Stimulated activated CD4-positive, alpha-beta T cell treated with anti-CD3 and anti-CD28 coated beads, Interleukin-2, amount 100 ng/mL, for 4 hours (primary cell): ENCODE results near the gene LRRFIP1.

Experiments used
- DNase-seq: peaks from one replicate; pipeline ENCODE4 v3.0.0-alpha.2; 2020; ENCODE audit warnings: low read depth

LRRFIP1 gene

DNA sequence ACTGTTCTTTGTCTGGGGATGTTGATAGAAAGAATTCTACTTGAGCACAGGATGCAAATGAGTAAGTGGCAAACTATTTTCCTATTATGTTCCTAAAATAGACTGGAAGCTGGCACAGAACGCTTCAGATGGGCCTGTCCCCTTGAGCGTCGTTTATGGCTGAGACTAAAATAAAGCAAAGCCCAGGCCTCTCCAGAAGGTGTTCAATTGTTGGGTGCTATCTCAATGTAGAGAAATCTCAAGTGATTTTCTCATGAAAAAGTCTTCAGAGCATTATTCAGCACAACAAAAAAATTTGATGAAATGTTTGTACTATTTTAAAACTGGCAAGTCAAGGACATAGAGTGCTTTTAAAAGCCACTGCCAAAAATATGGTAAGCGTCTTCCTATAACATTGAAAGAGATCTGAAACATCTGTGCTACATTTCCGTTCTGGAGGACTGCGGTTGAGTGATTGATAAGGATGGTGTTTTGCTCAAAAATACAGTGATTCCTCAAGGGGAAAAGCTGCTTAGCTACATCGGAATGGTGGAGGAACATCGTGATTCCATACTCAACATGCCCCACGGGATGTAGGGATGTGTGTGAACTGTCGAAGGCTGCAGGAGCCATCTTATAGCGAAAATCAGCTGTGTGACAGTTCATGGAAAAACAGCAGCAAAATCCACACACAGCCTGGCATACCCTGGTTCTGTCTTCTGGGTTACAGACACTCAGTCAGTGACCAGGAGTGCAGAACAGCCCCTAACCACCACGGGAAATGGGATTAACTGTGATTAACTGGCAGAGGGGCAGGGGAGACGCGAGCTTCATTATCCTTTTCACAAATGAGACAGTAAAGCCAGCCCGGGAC is 10.4 kb upstream of the LRRFIP1 start:
- DNase-seq, result no peak

DNA sequence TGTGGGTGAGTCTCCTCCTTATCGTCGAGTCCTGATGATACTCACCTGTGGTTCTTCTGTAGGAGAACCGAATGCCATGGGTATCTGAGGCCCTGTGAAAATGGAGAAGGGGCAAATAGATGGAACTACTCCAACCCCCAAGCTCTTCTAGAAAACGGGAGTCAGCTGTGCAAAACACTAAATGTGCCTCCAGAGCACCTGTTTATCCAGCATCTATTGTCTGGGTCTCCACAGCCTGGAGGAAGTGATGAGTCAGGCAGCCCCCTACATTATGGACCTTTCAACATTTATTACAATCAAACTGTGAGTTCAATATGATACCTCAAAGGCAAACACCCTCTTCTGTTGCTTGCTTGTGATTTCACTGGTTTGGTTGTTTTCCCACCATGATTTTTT is 9.8 kb upstream of the LRRFIP1 start:
- no peak for DNase-seq

DNA sequence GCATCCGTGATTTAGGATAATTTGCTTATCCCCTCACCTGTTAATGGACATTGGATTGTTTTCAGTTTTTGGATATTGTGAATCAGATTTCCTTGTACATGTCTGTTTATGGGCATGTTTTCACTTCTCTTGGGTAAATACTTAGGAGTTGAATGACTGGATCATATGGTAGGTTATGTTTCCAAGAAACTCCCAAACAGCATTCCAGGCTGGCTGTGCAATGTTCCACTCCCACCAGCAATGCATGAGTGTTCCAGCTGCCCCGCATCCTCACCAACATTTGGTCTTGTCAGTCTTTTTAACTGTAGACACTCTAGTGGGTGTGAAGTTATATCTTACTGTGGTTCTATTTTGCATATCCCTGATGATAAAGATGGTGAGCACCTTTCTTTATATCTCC is 8.9 kb upstream of the LRRFIP1 start:
- DNase-seq, result no peak

DNA sequence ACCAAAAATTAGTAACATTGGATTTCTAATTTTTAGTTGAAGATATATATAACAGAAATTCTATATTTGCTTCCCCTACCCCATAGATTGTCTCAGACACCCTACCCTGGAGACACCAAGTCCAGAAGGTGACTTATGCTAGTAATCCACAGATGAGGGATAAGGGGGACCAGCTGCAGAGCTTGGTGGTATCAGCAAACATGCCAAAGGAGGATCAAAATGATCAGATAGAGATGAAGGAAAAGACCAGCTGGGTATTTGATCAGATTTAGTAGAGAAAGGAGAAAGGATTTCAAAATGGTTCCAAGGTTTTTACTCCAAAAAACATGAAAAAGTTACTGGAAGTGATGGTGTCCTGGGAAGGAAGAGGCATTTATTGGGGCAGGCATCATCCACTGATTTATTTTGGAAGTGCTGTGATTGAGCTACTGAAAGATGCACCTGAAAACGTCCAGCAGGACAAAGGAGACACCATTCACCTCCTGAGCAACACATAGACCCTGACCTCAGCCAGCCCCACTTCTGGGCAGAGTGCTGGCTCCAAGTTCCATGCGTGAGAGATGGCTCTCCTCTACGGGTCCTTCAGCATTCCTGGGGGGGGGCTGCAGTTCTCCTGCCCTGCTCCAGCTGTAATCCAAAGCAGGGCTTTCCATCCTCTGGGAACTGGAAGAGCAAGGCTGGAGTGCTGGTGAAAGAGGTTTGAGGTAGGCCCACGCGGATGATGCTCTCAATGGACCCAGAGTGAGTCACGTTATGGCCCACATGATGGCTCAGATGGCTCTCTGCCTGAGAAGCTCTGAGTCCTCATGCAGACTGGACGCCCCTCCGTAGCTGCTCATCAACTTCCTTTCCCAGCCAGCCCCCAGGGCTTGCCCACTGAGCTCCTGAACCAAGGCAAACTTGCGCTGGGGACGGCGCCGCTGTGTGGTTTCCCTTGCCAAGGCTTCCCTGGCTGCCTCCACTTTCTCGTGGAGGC is 3.7 kb upstream of the LRRFIP1 start:
- no peak for DNase-seq

DNA sequence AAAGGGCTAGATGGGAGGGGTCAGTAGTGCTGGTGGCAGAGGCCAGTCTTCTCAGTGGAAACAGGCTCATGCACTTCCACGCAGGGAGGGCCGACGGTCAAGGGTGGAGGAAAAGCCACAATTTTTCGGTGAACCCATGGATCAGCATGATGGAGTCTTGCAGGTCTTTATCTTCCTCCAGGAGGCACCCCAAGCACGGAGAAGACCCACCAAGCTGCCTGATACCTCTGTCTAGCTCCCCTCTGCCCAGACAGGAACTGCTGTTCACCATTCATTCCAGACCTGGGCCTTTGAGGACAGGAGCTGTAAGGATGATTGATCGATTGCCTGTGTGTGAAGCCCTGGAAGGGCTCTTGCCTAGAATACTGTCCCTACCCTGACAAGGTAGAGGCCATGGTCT is 2.8 kb upstream of the LRRFIP1 start:
- no peak for DNase-seq

DNA sequence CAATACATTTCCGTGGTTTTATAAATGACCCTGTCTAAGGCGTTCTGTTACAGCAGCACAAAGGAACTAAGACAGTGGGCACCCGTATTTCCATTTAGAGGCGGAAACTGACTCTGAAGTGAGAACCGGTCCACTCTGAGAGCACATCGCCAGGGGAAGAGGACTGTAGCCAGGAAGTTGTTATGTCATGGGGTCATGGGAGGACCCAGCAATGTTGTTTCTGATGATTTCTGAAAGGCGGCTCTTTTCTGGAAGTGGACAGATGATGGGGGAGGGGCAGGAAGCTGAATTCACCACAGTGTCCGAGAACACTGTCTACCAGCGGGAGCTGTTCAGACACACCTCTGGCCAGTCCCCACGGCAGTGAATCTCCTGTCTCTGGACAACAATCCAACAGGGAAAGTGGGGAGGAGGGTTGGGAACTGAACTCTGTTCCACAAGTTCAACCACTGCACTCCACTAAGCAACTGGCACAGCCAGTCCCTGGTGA is 2.1 kb upstream of the LRRFIP1 start:
- no peak for DNase-seq

DNA sequence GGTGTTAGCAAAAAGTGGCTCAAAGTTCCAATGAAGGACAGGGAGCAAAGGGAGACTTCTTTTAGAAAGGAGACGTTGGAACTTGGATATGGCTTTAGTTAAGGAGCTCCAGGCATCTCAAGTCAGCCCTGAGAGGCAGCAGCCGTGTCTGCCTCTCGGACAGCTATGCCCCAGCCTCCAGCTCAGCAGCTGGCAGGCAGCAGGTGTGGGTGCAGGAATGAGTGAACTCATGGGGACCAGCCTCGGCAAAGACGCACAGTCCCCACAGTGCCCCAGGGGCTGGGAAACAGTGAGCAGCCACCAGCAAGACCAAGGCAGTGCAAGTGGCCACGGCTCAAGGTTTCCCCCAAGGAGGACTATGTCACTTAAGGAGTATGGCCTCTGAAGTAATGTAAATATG is 1.6 kb upstream of the LRRFIP1 start:
- DNase-seq, result no peak

DNA sequence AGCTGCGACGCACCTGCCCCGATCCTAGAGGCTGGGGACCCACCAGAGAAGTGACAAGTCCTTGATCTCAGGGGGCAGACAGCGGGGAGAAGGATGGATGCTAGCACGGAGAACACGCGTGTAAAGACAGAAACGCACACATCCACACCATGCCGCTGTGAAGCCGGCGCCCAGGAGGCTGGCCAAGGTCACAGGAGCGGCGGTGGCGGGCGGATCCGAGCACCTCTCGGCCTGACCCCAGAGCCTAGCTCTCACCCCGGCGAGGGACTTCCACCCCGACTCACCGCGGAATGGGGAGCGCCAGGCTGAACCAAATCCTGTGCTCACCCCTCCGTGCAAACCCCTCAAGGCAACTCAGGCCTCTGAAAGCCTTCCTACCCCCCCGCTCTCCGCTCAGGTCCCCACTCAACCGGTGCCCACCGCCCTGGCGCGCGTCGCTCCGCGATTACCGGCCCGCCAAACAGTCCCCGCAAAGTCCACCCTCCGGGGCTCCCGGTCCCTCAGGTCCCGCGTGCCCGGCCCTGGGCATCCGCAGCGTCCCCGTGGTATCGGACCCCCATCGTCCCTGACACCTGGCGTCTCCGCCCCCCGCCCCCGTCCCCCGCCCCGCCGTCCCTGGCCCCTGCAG is 460 bp upstream of the LRRFIP1 start:
- DNase-seq, result no peak

DNA sequence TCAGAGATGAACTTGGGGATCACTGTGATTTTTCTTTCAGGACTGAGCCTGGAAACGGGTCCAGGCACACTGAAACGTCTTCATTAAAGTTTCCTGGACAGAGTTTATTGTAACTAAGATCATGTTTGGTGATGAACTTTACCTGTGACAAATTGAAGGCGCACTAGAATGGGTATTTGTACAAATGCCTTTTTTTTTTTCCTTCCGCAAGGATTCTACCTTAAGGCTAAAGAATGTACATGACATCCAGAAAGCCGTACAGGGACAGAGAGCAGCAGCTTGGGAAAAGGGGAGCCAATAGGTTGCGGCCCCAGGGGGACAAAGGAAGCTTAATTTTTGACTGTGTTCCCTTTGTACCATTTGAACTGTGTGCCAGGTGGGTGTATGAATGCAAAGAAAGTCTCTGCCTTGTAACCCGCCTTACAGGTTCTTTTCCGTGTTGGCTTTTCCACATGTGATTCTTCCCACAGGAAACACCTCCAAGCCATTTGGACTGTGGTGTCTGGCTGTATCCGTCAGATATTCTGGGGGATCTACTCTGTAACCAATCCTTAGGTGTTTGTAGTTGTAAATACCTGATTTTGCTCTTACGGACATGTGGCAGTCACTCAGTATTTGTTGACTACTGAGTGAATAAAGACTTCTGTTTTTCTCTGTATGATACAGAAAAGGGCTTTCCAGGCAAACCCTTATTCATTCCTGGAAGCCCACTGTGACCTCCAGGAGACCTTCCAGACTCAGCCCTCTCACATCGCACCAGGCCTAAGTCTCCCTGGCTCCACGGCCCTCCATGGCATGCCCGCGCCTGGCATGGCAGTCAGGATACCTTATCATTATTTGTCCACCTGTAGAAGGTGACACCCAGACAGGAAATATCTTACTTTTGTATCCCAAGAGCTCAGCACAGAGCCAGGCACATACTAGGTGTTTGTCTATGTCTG is 1.1 kb downstream of the LRRFIP1 start:
- no peak for DNase-seq

DNA sequence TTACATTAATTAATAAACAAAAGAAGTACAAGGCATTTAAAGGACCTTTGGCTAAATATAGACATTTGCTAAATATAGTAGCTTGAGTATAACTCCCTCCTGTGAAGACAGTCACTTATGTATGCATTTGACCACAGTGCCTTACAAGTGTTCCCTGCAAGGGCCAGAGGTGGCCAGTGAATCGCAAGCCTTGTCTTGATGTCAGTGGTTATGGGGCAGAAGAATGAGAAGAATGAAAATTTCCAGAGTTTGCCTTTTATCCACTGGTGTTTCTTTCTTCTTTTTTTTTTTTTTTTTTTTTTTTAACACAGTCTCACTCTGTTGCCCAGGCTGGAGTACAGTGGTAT is 1.8 kb downstream of the LRRFIP1 start:
- DNase-seq, result no peak

DNA sequence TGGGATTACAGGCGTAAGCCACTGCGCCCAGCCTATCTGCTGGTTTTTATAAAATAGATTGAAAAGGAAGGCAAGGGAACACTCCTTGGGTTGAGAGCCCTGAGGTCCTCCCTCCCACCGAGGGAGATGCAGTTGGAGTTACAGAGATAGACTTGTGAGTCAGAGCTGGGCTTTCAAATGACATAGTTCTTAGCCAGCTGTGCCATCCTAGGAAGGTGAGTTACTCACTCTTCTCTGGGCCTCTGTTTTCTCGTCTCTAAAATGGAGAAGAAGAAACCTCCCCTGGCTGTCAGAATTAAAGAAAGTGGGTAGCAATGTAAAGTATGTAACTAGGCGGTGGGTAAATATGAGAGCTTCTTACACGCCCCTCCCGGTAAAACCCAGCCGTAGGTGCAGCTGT is 2.4 kb downstream of the LRRFIP1 start:
- no peak for DNase-seq

DNA sequence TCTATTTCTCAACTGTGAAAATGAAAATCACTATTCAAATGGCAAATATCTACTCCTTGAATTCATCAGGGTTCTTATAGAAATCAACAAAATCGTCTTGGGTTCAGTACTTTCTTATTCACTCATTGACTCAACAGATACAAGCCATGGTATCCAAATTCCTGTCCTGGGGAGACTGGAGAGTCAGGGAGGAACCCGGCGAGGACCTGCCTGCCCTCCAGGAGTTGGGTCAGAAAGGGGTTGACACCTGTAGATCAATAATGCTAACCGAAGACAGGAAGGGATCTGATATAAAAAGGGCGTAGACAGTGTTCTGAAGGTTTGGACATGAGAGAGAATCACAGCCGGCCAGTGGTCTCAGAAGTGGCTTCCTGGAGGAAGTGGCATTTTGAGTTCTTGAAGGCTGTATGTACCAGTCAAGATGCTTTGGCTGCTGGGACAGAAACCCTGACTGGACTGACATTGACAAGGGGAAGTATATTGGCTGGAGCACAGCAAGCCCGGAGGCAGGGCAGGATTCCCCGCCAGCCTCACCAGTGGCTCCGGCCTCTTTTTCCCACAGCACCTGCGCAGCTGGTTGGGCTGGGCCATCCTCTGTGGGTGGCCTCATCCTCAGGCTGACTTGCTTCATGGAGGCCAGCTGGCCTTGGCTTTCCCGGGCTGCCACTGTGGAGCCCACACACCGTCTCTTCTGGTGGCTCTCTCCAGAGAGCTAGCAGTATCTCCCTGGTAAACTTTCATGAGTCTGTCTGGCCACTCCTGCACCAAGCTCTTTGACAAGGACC is 3.0 kb downstream of the LRRFIP1 start:
- DNase-seq, result no peak

DNA sequence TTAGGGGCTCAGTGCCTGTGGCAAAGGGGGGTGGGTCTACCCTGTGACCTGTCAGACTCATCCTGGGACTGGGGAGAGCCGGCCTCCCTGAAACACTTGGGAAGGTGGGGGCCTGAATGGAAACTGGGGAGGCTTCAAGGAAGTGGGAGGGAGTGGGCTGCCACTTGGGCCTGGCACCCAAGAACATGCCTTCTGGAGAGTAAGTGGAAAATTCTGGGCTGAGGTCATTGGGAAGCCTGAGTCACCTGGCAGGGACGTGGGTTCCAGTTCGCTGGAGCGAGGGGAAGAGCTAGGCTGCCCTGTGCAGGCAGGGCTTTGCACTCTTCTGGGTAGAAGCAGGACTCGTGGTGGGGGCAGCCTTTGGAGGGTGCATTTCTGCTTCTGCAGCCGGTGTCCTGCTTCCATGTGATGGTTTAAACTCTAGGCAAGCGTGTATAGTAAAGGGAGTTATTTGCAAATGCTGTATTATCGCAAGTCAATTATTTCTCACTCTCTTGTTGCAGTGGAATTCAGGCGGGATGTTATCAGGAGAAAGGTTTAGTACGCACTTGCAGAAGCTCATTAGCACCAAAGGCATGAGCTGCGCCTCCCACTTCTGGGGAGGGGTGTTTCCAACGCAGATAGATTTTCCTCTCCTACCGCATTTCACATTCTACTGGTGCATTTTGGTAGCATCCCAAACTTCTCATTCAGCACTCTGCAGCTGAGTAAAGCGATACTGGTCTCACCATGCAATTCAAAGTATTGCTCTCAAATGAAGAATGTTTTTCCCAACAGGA is 3.8 kb downstream of the LRRFIP1 start:
- DNase-seq, result no peak

DNA sequence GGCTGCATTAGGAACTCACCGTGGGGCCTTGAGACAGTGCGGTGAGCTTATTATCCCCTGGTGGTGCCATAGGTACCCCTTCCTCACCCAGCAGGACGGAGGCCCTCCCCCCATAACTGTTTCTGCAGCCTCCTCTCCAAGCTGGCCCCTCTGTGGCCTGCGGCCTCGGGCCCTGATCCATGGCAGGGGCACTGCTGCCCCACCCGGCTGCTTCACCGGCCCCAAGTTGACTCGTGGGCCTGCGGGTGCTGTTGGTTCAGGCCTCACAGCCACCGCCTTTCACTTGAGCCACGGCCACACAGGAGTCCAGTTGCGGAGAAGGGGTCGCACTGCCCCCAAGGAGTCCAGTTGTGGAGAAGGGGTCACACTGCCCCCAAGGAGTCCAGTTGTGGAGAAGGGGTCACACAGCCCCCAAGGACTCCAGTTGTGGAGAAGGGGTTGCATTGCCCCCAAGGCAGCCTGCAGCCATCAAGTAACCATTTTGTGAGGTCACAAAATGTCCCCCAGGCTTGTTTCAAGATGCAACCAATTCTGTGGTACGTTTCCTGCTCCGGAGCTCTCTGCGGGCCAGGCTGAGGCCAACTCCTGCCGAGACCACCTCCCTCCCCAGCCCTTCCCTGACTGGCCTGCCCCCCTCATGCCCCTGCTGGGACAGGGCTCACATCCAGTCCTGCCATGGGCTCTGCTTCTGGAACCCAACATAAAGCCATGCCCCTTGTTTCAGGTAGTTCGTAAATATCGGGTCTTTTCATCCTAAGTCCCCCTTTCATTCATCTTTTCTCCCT is 4.6 kb downstream of the LRRFIP1 start:
- no peak for DNase-seq

DNA sequence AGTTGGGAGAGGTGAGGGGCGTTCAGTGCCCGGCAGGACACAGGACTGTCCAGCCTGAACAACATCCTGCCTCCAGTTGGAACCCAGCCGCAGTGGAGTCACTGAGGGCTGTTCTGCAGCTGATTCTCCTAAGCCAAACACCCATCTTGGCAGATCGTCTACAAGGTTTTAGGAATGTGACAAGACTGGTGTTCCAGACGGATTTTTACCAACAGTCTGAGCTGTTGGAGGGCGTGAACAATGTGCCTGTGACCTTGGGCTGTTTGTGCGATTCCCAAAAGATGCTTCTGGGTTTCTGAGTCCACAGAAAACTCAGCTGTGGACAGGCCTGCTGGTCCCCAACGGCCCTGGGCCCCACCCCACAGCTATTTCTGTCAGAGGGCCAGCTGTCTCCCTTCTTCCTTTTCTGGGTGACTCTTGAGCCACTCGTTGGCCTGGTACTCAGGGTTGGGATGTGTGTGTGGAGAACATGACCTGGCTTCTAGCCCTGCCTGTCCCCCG is 5.7 kb downstream of the LRRFIP1 start:
- no peak for DNase-seq

DNA sequence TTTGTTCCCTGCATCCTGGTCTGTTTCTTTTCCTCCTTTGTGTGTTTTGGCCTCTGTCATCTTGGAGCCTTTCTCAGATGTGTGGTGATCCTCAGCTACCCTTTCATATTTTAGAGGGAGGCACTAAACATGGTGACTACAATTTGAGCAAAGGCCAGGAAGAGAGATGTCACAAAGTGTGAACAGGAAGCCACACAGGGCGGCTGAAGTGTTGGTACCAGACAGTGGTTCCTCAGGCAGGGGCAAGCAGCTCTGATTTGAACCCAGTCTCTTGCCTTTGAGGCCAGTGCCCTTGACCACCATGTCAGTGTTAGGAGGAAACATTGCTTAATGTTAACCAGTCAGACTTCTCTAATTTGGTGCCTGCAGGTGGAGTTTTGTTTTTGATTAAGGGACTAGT is 9.2 kb downstream of the LRRFIP1 start:
- no peak for DNase-seq

DNA sequence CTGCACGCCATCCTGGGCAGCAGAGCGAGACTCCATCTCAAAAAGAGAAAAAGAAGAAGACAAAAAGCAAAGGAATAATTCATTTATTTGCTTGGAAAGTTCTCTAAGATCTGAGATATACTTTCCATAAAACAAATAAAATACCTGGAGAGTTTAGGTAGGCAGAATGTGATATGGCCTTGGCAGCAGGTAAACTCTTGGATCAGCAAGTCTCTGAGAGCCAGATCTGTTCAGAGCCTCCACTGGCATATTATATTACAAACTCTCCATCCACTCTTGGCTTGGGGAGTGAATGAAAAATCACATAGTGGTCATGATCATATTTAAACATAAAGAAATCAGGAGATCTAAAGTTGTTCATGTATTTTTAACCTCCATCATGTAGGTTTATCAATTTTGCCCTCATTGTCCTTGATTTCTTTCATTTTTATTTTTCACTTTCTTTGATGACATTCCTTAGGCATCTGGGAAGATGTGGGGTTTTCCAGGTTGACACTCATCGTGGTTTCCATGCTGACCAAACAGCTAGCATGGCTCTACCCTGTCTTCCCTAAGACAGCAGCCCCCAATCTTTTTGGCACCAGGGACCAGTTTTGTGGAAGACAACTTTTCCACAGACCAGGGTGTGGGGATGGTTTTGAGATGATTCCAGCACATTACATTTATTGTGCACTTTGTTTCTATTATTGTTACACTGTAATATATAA is 10.2 kb downstream of the LRRFIP1 start:
- no peak for DNase-seq

DNA sequence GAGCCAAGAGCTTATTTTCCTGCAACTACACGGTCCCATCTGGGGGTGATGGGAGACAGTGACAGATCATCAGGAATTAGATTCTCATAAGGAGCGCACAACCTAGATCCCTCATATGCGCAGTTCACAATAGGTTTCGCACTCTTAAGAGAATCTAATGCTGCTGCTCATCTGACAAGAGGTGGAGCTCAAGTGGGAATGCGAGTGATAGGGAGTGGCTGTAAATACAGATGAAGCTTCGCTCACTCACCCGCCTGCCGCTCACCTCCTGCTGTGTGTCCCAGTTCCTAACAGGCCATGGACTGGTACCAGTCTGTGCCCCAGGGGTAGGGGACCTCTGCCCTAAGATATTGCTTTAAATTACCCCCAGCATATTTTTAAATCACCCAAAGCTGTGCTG is 10.8 kb downstream of the LRRFIP1 start:
- DNase-seq, result no peak
